Effector memory CD4-positive, alpha-beta T cell (primary cell): ENCODE data around the gene DNAJC22.
A peak's percentile ranks its signal among the peaks of the same experiment; 100 is the strongest.

Experiments used
- DNase-seq, 3 donors: peaks; one replicate each; pipeline ENCODE4 v3.0.0-alpha.2; 2020
- H3K27ac ChIP-seq: 2 replicates; pipeline ENCODE4 v1.7.0; 2013; ENCODE audit warnings: mild to moderate bottlenecking, low read length, moderate library complexity; ENCODE audit not compliant: insufficient read depth, poor library complexity, severe bottlenecking
- H3K27me3 ChIP-seq: replicated peaks from 2 replicates; pipeline ENCODE4 v1.7.0; 2013; ENCODE audit warnings: mild to moderate bottlenecking, low read length; ENCODE audit not compliant: insufficient read depth, control insufficient read depth, poor library complexity, severe bottlenecking
- H3K36me3 ChIP-seq: 2 replicates; pipeline ENCODE4 v1.7.0; 2013; ENCODE audit warnings: mild to moderate bottlenecking, low read length, moderate library complexity; ENCODE audit not compliant: control insufficient read depth, insufficient read depth
- H3K4me1 ChIP-seq: 2 replicates; pipeline ENCODE4 v1.7.0; 2013; ENCODE audit warnings: low read length, mild to moderate bottlenecking; ENCODE audit not compliant: control insufficient read depth, insufficient read depth, poor library complexity, severe bottlenecking
- H3K4me3 ChIP-seq: 2 replicates; pipeline ENCODE4 v1.7.0; 2013; ENCODE audit warnings: low read length, low read depth, mild to moderate bottlenecking; ENCODE audit not compliant: insufficient read depth, poor library complexity, severe bottlenecking
- H3K9me3 ChIP-seq: 2 replicates; pipeline ENCODE4 v1.7.0; 2013; ENCODE audit warnings: mild to moderate bottlenecking, low read length, moderate library complexity; ENCODE audit not compliant: control insufficient read depth

Gene DNAJC22

DNA sequence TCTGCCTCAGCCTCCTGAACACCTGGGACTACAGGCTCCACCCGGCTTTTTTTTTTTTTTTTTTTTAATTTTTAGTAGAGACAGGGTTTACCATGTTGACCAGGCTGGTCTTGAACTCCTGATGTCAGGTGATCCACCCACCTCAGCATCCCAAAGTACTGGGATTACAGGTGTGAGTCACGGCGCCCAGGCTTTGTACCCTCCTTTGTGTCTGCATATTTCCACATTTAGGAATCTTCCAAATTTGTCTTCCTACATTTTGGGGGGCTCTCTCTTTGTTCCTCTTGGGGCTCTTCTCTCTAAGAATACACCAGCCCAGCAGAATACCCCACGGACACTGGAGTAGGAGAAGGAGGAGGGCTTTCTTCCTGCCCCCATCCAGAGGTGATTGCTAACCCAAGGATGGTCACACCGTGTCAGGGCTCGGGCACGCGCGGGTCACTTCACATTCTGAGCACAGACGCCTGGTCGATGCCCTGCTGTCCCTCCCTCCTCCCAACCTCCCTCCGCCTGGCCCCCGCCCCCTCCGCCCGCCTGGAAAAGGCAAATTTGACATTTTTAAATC is 2.1 kb upstream of the DNAJC22 start:
- no peak for DNase-seq
- peaks cover 55% of the 10 kb centered on the region for H3K27me3 ChIP-seq
- no peaks in the 10 kb centered on the region for H3K9me3 ChIP-seq
- H3K4me3 ChIP-seq, result no peak overlapping the region
- H3K4me1 ChIP-seq, result peaks cover 59% of the 10 kb centered on the region
- no peak overlapping the region for H3K27ac ChIP-seq
- no peaks in the 10 kb centered on the region for H3K36me3 ChIP-seq

DNA sequence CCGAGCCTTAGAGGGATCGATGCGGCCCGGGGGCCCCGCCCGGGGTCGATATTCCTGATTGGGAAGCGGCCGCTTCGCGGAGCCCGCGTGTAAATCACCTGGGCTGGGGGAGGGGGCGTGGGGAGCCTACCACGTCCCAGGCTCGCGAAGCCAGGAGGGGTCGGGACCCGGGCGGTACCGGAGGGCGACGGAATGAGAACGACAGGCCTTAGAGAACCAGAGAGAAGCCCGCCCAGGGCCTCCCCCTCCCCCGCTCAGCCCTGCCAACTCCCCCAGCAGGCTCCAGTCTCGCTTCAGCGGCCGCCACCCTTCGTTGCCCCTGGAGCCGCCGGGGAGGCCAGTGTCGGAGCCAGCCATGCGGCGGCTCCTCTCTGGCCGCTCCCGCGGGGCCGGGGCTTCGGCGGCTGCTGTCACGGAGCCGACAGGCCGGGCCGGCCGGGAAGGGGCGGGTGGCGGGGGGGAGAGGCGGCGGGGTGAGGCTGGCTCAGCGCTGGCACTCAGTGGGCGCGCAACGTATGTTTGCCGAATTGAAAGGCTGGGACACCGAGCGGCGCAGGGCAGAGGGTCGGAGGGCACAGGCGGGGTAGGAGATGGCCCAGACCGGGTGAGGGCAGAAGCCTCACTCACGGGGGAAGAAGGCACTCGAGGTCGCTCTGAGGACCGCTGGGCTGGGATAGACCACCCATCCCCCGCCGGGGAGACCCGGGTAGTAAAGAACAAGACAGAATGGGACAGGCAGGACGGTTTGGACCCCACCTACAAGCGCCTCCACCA is 1.4 kb upstream of the DNAJC22 start:
- Histone ChIP-seq H3K9me3 (no peaks in the 10 kb centered on the region), H3K4me1 (peaks cover 59% of the 10 kb centered on the region), H3K27ac (no peak overlapping the region), H3K36me3 (no peaks in the 10 kb centered on the region), H3K4me3 (peak overlapping the region; percentile 39), H3K27me3 (peaks cover 55% of the 10 kb centered on the region)
- no peak for DNase-seq

DNA sequence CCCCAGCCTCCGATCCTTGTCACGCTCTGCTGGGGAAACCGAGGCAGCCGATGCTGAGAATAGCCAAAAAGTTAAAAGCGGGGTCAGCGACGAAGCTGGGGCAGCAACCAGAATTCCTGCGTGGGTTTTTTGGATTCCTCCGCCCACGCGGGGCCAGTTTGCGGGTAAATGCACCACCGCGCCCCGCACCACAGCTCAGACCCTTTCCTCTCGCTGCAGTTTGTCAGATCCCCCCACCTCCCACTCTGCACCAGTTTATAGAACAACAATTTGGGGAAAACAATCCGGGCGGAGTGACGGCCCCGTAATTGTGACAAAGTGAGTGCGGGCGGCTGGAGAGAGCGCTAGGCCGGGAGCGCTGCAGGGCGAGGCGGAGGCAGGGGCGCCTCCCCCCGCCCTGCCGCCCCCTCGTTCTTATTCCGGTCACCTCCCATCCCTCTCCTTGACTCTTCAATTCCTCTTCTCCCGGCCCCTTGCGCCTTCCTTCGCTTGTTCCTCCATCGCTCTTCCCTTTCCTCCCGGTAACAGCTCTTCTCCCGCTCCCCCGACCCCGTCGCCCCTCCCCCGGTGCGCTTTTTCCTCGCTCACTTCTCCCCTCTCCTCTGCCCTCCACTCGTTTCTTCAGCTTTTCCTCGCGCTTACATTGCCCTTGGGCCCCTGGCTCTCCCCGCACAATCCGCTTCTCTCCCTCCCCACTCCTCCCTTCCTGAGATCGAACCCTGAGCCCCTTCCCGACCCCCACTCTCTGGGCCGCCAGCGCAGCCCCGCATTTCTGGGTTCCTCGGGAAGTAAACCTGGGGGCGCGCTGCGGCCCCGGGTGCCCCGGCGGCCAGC is 646 bp upstream of the DNAJC22 start:
- no peak overlapping the region for H3K27ac ChIP-seq
- H3K36me3 ChIP-seq, result no peaks in the 10 kb centered on the region
- no peak for DNase-seq
- H3K9me3 ChIP-seq, result no peaks in the 10 kb centered on the region
- peak overlapping the region; percentile 45 for H3K4me3 ChIP-seq
- H3K4me1 ChIP-seq, result peaks cover 59% of the 10 kb centered on the region
- peaks cover 63% of the 10 kb centered on the region for H3K27me3 ChIP-seq

DNA sequence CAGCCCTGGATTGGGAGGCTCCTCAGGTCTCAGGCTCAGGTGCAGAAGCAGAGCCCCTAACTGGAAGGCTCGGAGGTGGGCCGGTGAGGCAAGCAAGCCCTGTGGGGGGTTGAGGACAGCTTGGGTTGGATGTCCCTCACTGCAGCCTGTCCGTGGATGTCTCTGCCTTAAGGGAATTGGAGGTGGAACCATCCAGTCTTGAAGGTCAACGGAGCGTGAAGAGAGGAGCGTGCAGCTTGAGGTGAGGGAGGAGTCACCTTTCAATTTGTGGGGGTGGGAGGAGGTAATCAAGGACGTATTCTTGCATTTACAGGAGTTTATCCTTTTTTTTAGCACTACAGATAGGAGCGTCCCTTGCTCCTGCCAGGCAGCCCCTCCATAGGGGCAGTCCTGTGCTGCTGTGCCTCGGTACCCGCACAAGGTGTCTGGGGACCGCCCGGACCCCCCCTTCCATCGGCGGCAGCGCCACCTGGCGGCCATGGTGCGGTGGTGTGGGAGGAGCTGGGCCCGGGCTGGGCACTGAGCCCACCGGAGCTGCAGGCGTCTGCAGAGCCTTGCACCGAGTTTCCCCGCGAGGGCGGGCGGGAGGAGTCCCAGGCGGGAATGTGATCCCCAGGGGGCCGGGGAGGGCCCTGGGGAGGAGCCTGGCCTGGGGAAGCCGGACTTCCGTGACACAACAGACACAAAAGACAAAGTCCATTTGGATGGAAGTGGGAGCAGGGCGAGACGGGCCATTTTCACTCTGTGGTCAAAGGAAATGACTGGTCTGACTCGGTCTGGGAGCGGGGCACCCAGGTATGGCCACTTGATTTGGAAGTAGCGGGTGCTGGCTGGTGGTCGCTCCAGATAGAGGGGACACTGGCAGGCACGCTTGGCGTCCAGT is 864 bp downstream of the DNAJC22 start:
- Histone ChIP-seq H3K4me3 (peak overlapping the region; percentile 45), H3K27me3 (peaks cover 58% of the 10 kb centered on the region), H3K9me3 (no peaks in the 10 kb centered on the region), H3K4me1 (peaks cover 49% of the 10 kb centered on the region), H3K36me3 (no peaks in the 10 kb centered on the region), H3K27ac (no peak overlapping the region)
- peak; percentile 57 to 72 (median 60) for DNase-seq

DNA sequence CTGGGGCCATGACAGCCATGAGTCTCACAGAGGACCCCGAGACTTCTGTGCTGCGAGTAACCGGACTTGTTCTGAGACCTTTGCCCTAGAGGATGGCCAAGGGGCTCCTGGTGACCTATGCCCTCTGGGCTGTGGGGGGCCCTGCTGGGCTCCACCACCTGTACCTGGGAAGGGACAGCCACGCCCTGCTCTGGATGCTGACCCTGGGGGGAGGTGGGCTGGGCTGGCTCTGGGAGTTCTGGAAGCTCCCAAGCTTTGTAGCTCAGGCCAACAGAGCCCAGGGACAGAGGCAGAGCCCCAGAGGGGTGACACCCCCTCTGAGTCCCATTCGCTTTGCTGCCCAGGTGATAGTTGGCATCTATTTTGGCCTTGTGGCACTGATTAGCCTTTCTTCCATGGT is 2.1 kb downstream of the DNAJC22 start:
- DNase-seq, result no peak
- Histone ChIP-seq H3K27ac (no peak overlapping the region), H3K27me3 (peaks cover 55% of the 10 kb centered on the region), H3K4me1 (peaks cover 37% of the 10 kb centered on the region), H3K9me3 (no peaks in the 10 kb centered on the region), H3K36me3 (no peaks in the 10 kb centered on the region), H3K4me3 (no peak overlapping the region)

DNA sequence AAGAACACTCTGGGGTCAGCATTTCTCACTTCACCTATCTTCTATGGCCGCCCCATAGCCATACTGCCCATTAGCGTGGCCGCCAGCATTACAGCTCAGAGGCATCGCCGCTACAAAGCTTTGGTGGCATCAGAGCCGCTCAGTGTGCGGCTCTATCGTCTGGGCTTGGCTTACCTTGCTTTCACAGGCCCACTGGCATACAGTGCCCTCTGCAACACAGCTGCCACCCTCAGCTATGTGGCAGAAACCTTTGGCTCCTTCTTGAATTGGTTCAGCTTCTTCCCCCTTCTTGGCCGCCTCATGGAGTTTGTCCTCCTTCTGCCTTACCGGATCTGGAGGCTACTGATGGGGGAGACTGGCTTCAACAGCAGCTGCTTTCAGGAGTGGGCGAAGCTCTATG is 2.6 kb downstream of the DNAJC22 start:
- H3K4me3 ChIP-seq, result no peak overlapping the region
- H3K36me3 ChIP-seq, result no peaks in the 10 kb centered on the region
- no peaks in the 10 kb centered on the region for H3K9me3 ChIP-seq
- no peak overlapping the region for H3K27ac ChIP-seq
- peaks cover 35% of the 10 kb centered on the region for H3K4me1 ChIP-seq
- peaks cover 55% of the 10 kb centered on the region for H3K27me3 ChIP-seq
- no peak for DNase-seq

DNA sequence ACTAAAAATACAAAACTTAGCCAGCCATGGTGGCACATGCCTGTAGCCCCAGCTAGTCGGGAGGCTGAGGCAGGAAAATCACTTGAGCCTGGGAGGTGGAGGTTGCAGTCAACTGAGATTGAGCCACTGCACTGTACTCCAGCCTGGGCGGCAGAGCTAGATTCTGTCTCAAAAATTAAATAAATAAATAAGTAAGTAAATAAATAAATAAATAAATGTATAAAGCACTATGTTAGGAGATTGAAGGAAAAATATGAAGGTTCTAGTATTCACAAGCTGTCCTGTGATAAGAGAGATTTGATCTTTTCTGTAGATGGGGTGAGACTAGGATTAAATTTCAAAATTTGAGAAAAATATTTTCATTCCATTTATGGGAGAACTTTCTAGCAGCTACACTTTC is 5.7 kb downstream of the DNAJC22 start:
- Histone ChIP-seq H3K9me3 (no peaks in the 10 kb centered on the region), H3K4me3 (no peak overlapping the region), H3K36me3 (no peaks in the 10 kb centered on the region), H3K4me1 (peaks cover 8% of the 10 kb centered on the region), H3K27me3 (peaks cover 29% of the 10 kb centered on the region), H3K27ac (no peak overlapping the region)
- DNase-seq, result no peak

DNA sequence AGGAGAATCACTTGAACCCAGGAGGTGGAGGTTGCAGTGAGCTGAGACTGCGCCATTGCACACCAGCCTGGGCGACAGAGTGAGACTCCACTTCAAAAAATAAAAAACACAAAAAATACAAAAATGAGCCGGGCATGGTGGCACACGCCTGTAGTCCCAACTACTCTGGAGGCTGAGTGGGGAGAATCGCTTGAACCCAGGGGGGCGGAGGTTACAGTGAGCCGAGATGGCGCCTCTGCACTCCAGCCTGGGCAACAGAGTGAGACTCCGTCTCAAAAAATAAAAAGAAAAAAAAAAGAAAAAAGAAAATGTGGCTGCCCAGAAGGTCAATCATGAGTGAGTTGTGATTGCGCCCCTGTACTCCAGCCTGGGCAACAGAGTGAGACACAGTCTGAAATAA is 9.2 kb downstream of the DNAJC22 start:
- Histone ChIP-seq H3K4me3 (no peak overlapping the region), H3K4me1 (no peaks in the 10 kb centered on the region), H3K36me3 (no peaks in the 10 kb centered on the region), H3K27ac (no peak overlapping the region), H3K9me3 (no peaks in the 10 kb centered on the region), H3K27me3 (peaks cover 2% of the 10 kb centered on the region)
- no peak for DNase-seq

DNA sequence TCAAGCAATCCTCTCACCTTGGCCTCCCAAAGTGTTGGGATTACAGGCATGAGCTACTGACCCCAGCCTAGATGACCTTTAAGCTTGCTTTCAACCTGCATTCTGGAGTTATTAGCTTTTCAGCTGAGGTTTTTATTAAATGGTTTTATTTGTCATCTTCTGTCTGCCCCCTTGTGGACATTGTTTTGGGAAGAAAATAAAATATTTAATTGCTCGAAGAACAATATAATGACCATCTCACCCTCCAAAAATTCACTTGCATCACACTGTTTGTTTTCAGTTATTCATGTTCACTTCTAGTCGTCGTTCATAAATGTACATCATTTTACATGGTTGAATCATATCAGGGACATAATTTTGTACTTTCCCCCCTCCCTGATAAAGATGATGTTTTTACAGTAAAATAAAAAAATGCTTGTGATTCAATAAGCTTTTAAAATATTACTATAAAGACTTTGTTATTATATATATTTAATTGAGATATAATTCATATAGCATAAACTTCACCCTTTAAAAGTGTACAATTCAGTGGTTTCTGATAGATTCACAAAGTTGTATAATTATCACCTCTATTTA is 10.5 kb downstream of the DNAJC22 start:
- H3K4me3 ChIP-seq, result no peak overlapping the region
- no peaks in the 10 kb centered on the region for H3K27me3 ChIP-seq
- H3K27ac ChIP-seq, result no peak overlapping the region
- H3K36me3 ChIP-seq, result no peaks in the 10 kb centered on the region
- no peak for DNase-seq
- H3K4me1 ChIP-seq, result no peaks in the 10 kb centered on the region
- H3K9me3 ChIP-seq, result no peaks in the 10 kb centered on the region
